HepG2 (cell line): ENCODE results near the gene PRR30. TPM values are rescaled to one million over a fixed set of nuclear protein-coding genes. Genes with fewer than 3 reads are reported as not detected.

Experiments
- RCOR2 ChIP-seq: IDR thresholded peaks from 2 replicates; pipeline ENCODE4 v1.6.1; 2016; ENCODE audit warnings: missing biosample characterization, missing genetic modification reagents
- TRAFD1 ChIP-seq: sonication (generic); formaldehyde crosslinking; IDR thresholded peaks from 2 replicates; pipeline ENCODE4 v1.5.1; 2020; ENCODE audit warnings: missing genetic modification reagents, mild to moderate bottlenecking, borderline replicate concordance
- ZNF577 ChIP-seq: sonication (generic); formaldehyde crosslinking; IDR thresholded peaks from 2 replicates; pipeline ENCODE4 v1.4.0; 2020; ENCODE audit warnings: mild to moderate bottlenecking, low read depth, missing genetic modification reagents, borderline replicate concordance
- ZUFSP ChIP-seq: sonication (generic); formaldehyde crosslinking; IDR thresholded peaks from 2 replicates; pipeline ENCODE4 v1.9.0; 2021; ENCODE audit warnings: missing genetic modification reagents, mild to moderate bottlenecking, borderline replicate concordance
- polyA plus RNA-seq, 8 experiments: library from polyadenylated mRNA; depleted of rRNA in 3 of 8; stranded (reverse) in 7 of 8; unstranded in 1 of 8; fragments of >200 nt; fragmentation: Illumina TruSeq in 4 of 8; extraction: Trizol in 4 of 8; gene quantifications; 2 replicates each; pipeline versions ENCODE4 v1.2.1 to v1.2.3, GENCODE V29; 2011 to 2016; ENCODE audit warnings: low read depth in 4 of 8, missing spikeins in 1 of 8, mixed read lengths in 1 of 8; ENCODE audit not compliant: insufficient read depth in 1 of 8
- total RNA-seq, 5 experiments: library from RNA; depleted of rRNA; stranded (reverse); fragments of >200 nt; fragmentation: Illumina TruSeq; extraction: Trizol; gene quantifications; 2 replicates each; pipeline ENCODE4 v1.2.3, GENCODE V29; 2016; ENCODE audit warnings: low read depth in 1 of 5
- TF ChIP-seq, protein P1 (sequence below): IDR thresholded peaks from 2 replicates; pipeline ENCODE4 v1.6.1; 2016
- TF ChIP-seq, protein P2 (sequence below): sonication (generic); formaldehyde crosslinking; IDR thresholded peaks from 2 replicates; pipeline ENCODE4 v1.4.0; 2020; ENCODE audit warnings: missing genetic modification reagents
- TF ChIP-seq, protein P3 (sequence below): sonication (generic); formaldehyde crosslinking; IDR thresholded peaks from 2 replicates; pipeline ENCODE4 v1.5.0; 2020; ENCODE audit warnings: mild to moderate bottlenecking, missing genetic modification reagents
- TF ChIP-seq, protein P4 (sequence below): sonication (generic); formaldehyde crosslinking; IDR thresholded peaks from 2 replicates; pipeline ENCODE4 v1.4.0; 2020; ENCODE audit warnings: missing genetic modification reagents, low read depth, mild to moderate bottlenecking, borderline replicate concordance
- TF ChIP-seq, protein P5 (sequence below): sonication (generic); formaldehyde crosslinking; IDR thresholded peaks from 2 replicates; pipeline ENCODE4 v1.4.0; 2020; ENCODE audit warnings: missing genetic modification reagents
- TF ChIP-seq, protein P6 (sequence below): sonication (generic); formaldehyde crosslinking; IDR thresholded peaks from 2 replicates; pipeline ENCODE4 v1.4.0; 2020; ENCODE audit warnings: missing genetic modification reagents, borderline replicate concordance

PRR30 gene
- total and polyA plus RNA-seq, 2 of the 13 experiments (the other 11 are each of a cell fraction or from before 2014, with no cell fraction given), result not detected

- no peak for TF ChIP-seq ZUFSP (CRISPR knock-in tag)
- TF ChIP-seq, protein P1, sequence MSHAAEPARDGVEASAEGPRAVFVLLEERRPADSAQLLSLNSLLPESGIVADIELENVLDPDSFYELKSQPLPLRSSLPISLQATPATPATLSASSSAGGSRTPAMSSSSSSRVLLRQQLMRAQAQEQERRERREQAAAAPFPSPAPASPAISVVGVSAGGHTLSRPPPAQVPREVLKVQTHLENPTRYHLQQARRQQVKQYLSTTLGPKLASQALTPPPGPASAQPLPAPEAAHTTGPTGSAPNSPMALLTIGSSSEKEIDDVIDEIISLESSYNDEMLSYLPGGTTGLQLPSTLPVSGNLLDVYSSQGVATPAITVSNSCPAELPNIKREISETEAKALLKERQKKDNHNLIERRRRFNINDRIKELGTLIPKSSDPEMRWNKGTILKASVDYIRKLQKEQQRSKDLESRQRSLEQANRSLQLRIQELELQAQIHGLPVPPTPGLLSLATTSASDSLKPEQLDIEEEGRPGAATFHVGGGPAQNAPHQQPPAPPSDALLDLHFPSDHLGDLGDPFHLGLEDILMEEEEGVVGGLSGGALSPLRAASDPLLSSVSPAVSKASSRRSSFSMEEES, result 0 out of 2 replicates have a peak, but pooled peaks have one; percentile 20
- TF ChIP-seq, protein P2, sequence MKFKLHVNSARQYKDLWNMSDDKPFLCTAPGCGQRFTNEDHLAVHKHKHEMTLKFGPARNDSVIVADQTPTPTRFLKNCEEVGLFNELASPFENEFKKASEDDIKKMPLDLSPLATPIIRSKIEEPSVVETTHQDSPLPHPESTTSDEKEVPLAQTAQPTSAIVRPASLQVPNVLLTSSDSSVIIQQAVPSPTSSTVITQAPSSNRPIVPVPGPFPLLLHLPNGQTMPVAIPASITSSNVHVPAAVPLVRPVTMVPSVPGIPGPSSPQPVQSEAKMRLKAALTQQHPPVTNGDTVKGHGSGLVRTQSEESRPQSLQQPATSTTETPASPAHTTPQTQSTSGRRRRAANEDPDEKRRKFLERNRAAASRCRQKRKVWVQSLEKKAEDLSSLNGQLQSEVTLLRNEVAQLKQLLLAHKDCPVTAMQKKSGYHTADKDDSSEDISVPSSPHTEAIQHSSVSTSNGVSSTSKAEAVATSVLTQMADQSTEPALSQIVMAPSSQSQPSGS (CRISPR knock-in tag), result no peak
- TF ChIP-seq, protein P3, sequence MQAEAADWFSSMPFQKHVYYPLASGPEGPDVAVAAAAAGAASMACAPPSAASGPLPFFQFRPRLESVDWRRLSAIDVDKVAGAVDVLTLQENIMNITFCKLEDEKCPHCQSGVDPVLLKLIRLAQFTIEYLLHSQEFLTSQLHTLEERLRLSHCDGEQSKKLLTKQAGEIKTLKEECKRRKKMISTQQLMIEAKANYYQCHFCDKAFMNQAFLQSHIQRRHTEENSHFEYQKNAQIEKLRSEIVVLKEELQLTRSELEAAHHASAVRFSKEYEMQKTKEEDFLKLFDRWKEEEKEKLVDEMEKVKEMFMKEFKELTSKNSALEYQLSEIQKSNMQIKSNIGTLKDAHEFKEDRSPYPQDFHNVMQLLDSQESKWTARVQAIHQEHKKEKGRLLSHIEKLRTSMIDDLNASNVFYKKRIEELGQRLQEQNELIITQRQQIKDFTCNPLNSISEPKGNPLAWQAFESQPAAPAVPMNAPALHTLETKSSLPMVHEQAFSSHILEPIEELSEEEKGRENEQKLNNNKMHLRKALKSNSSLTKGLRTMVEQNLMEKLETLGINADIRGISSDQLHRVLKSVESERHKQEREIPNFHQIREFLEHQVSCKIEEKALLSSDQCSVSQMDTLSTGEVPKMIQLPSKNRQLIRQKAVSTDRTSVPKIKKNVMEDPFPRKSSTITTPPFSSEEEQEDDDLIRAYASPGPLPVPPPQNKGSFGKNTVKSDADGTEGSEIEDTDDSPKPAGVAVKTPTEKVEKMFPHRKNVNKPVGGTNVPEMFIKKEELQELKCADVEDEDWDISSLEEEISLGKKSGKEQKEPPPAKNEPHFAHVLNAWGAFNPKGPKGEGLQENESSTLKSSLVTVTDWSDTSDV (CRISPR knock-in tag), result no peak; the same call in 1 of the 2 replicates
- TF ChIP-seq RCOR2, result no peak
- no peak for TF ChIP-seq ZNF577 (CRISPR knock-in tag)
- TF ChIP-seq, protein P4, sequence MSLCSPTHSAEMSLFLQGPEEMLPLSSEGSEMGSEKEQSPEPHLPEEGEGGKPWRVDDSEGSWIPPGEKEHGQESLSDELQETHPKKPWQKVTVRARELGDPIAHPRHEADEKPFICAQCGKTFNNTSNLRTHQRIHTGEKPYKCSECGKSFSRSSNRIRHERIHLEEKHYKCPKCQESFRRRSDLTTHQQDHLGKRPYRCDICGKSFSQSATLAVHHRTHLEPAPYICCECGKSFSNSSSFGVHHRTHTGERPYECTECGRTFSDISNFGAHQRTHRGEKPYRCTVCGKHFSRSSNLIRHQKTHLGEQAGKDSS (CRISPR knock-in tag), result peak; percentile 93
- no peak for TF ChIP-seq TRAFD1 (CRISPR knock-in tag)
- TF ChIP-seq, protein P5, sequence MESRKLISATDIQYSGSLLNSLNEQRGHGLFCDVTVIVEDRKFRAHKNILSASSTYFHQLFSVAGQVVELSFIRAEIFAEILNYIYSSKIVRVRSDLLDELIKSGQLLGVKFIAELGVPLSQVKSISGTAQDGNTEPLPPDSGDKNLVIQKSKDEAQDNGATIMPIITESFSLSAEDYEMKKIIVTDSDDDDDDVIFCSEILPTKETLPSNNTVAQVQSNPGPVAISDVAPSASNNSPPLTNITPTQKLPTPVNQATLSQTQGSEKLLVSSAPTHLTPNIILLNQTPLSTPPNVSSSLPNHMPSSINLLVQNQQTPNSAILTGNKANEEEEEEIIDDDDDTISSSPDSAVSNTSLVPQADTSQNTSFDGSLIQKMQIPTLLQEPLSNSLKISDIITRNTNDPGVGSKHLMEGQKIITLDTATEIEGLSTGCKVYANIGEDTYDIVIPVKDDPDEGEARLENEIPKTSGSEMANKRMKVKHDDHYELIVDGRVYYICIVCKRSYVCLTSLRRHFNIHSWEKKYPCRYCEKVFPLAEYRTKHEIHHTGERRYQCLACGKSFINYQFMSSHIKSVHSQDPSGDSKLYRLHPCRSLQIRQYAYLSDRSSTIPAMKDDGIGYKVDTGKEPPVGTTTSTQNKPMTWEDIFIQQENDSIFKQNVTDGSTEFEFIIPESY (CRISPR knock-in tag), result peak; percentile 6; the same call in 1 of the 2 replicates
- TF ChIP-seq, protein P6, sequence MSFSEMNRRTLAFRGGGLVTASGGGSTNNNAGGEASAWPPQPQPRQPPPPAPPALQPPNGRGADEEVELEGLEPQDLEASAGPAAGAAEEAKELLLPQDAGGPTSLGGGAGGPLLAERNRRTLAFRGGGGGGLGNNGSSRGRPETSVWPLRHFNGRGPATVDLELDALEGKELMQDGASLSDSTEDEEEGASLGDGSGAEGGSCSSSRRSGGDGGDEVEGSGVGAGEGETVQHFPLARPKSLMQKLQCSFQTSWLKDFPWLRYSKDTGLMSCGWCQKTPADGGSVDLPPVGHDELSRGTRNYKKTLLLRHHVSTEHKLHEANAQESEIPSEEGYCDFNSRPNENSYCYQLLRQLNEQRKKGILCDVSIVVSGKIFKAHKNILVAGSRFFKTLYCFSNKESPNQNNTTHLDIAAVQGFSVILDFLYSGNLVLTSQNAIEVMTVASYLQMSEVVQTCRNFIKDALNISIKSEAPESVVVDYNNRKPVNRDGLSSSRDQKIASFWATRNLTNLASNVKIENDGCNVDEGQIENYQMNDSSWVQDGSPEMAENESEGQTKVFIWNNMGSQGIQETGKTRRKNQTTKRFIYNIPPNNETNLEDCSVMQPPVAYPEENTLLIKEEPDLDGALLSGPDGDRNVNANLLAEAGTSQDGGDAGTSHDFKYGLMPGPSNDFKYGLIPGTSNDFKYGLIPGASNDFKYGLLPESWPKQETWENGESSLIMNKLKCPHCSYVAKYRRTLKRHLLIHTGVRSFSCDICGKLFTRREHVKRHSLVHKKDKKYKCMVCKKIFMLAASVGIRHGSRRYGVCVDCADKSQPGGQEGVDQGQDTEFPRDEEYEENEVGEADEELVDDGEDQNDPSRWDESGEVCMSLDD (CRISPR knock-in tag), result peak; percentile 71; the same call in 1 of the 2 replicates
Measured at GRCh38 chr2:27123302-27124150, 15.7 kb downstream of the PRR30 start, which contains the start of gene ABHD1 (continued).
